SU-DHL-6 (cell line): ENCODE data around the gene SLC39A11.

Experiments used
- H2AFZ ChIP-seq: fragments of 200-600 bp; sonication (generic); 2 replicates; pipeline ENCODE4 v1.6.1; 2014; ENCODE audit warnings: low read depth, mild to moderate bottlenecking, moderate library complexity, mixed read lengths, antibody characterized with exemption, low read length; ENCODE audit not compliant: severe bottlenecking
- H3F3A ChIP-seq: fragments of 200-600 bp; shearing (Covaris generic); 2 replicates; pipeline ENCODE4 v1.6.0; 2016; ENCODE audit warnings: antibody characterized with exemption, mild to moderate bottlenecking; ENCODE audit not compliant: insufficient read depth
- H3K27ac ChIP-seq: fragments of 200-600 bp; sonication (generic); 2 replicates; pipeline ENCODE4 v1.5.1; 2016; ENCODE audit warnings: low read depth, mild to moderate bottlenecking, low read length, moderate library complexity, mixed read lengths
- H3K27me3 ChIP-seq: fragments of 200-600 bp; sonication (generic), shearing (Covaris generic); 2 replicates; pipeline ENCODE4 v1.6.0; 2014; ENCODE audit warnings: mild to moderate bottlenecking, low read length
- H3K36me3 ChIP-seq: fragments of 200-600 bp; sonication (generic); 2 replicates; pipeline ENCODE4 v1.6.1; 2014; ENCODE audit warnings: mild to moderate bottlenecking, low read length, mixed read lengths
- H3K4me2 ChIP-seq: fragments of 300-600, 200-600 bp; shearing (Covaris generic), sonication (generic); 2 replicates; pipeline ENCODE4 v1.6.0; 2014; ENCODE audit warnings: low read length, low read depth, mild to moderate bottlenecking; ENCODE audit not compliant: poor library complexity, severe bottlenecking
- H3K4me3 ChIP-seq: fragments of 200-600 bp; sonication (generic); 2 replicates; pipeline ENCODE4 v1.5.1; 2014; ENCODE audit warnings: antibody characterized with exemption, low read length, mild to moderate bottlenecking, mixed read lengths; ENCODE audit not compliant: insufficient read depth, poor library complexity, severe bottlenecking
- H3K79me2 ChIP-seq: fragments of 200-600 bp; sonication (generic); 2 replicates; pipeline ENCODE4 v1.6.1; 2014; ENCODE audit warnings: mild to moderate bottlenecking, low read length, moderate library complexity; ENCODE audit not compliant: insufficient read depth
- H3K9ac ChIP-seq: fragments of 200-600 bp; sonication (generic); 2 replicates; pipeline ENCODE4 v1.7.0; 2014; ENCODE audit warnings: mild to moderate bottlenecking, low read length
- H3K9me2 ChIP-seq: fragments of 200-600 bp; sonication (generic); replicated peaks from 2 replicates; pipeline ENCODE4 v1.6.1; 2014; ENCODE audit warnings: low read length; ENCODE audit not compliant: insufficient read depth
- H3K9me3 ChIP-seq: fragments of 200-600 bp; sonication (generic); 2 replicates; pipeline ENCODE4 v1.6.1; 2014; ENCODE audit warnings: low read length, mixed read lengths; ENCODE audit not compliant: insufficient read depth
- H4K20me1 ChIP-seq: fragments of 200-600 bp; sonication (generic); 2 replicates; pipeline ENCODE4 v1.6.1; 2014; ENCODE audit warnings: low read depth, mild to moderate bottlenecking, antibody characterized with exemption, low read length, moderate library complexity, mixed read lengths
- EZH2phosphoT487 ChIP-seq: fragments of 200-600 bp; sonication (generic), shearing (Covaris generic); conservative IDR thresholded peaks from 2 replicates; pipeline ENCODE4 v1.6.1; 2018; ENCODE audit warnings: mild to moderate bottlenecking, antibody characterized with exemption, low read length, moderate library complexity, mixed read lengths
- TF ChIP-seq, protein P1 (sequence below): fragments of 200-600 bp; sonication (generic); IDR thresholded peaks from one replicate; pipeline ENCODE4 v1.5.1; 2017; ENCODE audit warnings: antibody characterized with exemption, mild to moderate bottlenecking, low read length, moderate library complexity; ENCODE audit not compliant: insufficient read depth, poor library complexity, severe bottlenecking

SLC39A11 gene

DNA sequence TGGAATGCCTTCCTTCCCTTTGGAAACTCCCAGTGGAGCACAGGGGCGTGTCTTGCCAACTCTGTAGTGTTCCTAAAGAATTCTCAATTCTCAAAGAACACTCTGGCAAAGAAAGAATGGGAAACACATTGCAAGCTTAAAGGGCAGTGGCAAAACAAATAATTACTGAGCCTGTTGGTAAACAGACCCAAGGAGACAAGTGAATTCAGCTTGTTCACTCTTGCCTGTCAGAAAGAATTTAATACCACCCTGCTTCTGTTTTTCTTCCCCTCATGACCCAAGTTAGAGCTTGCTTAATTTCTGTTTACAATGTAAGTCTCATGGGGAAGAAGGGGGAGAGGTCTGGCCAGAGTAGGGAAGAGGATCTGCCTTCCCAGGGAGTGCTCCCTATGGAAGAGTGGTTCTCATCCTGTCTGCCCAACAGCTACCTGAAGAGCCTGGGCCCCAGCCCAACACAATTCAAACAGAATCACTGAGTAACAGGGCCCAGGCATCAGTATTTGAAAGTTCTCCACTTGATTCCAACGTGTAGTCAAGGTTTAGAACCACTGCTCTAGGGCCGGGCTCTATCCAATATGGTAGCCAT lies 386.0 kb downstream of the SLC39A11 start:
- H3K9me3 ChIP-seq, result no peaks in the 10 kb centered on the region
- no peak overlapping the region for H2AFZ ChIP-seq
- no peaks in the 10 kb centered on the region for H3K27me3 ChIP-seq

GRCh38 chr17:72705905-72706395 lies 386.5 kb downstream of the SLC39A11 start:
- Histone ChIP-seq H3K36me3 (no peaks in the 10 kb centered on the region), H3K9me3 (no peaks in the 10 kb centered on the region), H3K9ac (no peak overlapping the region), H3F3A (no peaks in the 10 kb centered on the region), H3K4me3 (no peak overlapping the region), H4K20me1 (no peaks in the 10 kb centered on the region), H3K9me2 (no peaks in the 10 kb centered on the region), H3K27me3 (no peaks in the 10 kb centered on the region), H3K4me2 (no peak overlapping the region), H3K79me2 (no peaks in the 10 kb centered on the region), H2AFZ (no peak overlapping the region), H3K27ac (no peak overlapping the region)
- TF ChIP-seq EZH2phosphoT487, result no peak
- TF ChIP-seq, protein P1, sequence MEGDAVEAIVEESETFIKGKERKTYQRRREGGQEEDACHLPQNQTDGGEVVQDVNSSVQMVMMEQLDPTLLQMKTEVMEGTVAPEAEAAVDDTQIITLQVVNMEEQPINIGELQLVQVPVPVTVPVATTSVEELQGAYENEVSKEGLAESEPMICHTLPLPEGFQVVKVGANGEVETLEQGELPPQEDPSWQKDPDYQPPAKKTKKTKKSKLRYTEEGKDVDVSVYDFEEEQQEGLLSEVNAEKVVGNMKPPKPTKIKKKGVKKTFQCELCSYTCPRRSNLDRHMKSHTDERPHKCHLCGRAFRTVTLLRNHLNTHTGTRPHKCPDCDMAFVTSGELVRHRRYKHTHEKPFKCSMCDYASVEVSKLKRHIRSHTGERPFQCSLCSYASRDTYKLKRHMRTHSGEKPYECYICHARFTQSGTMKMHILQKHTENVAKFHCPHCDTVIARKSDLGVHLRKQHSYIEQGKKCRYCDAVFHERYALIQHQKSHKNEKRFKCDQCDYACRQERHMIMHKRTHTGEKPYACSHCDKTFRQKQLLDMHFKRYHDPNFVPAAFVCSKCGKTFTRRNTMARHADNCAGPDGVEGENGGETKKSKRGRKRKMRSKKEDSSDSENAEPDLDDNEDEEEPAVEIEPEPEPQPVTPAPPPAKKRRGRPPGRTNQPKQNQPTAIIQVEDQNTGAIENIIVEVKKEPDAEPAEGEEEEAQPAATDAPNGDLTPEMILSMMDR, result no peak

More for the DNA sequence above, 386.0 kb downstream of the SLC39A11 start:
- no peaks in the 10 kb centered on the region for H3K36me3 ChIP-seq
- no peak overlapping the region for H3K4me2 ChIP-seq
- H3K4me3 ChIP-seq, result no peak overlapping the region
- no peaks in the 10 kb centered on the region for H4K20me1 ChIP-seq
- TF ChIP-seq EZH2phosphoT487, result no peak
- H3F3A ChIP-seq, result no peaks in the 10 kb centered on the region
- no peaks in the 10 kb centered on the region for H3K79me2 ChIP-seq
- H3K9ac ChIP-seq, result no peak overlapping the region
- no peaks in the 10 kb centered on the region for H3K9me2 ChIP-seq
- no peak overlapping the region for H3K27ac ChIP-seq

DNA sequence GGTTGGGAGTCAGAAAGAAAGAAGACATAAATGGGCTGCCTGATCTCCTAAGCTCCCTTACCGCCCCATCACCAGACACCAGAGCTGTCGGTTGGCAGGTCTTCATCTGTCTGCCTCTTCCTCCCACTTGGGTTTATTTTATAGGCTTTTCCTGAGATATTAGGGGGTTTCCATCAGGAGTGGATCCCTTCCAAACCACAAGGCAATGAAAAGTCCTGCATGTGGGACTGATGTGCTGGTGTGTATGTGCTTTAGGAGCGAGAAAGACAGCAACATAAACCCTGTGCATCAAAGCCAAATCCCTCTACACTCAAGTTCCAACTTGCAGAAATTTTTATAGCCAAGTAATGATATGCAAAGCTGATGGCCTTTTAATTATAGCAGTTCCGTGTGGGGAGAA lies 389.5 kb downstream of the SLC39A11 start:
- H3F3A ChIP-seq, result no peaks in the 10 kb centered on the region
- no peak overlapping the region for H3K9ac ChIP-seq
- no peak overlapping the region for H3K4me3 ChIP-seq
- no peaks in the 10 kb centered on the region for H3K79me2 ChIP-seq
- TF ChIP-seq, protein P1, result no peak
- TF ChIP-seq EZH2phosphoT487, result no peak
- no peaks in the 10 kb centered on the region for H3K27me3 ChIP-seq
- H3K9me2 ChIP-seq, result no peaks in the 10 kb centered on the region
- H3K36me3 ChIP-seq, result no peaks in the 10 kb centered on the region
- no peaks in the 10 kb centered on the region for H4K20me1 ChIP-seq
- H2AFZ ChIP-seq, result no peak overlapping the region
- no peaks in the 10 kb centered on the region for H3K9me3 ChIP-seq
- H3K27ac ChIP-seq, result no peak overlapping the region
- H3K4me2 ChIP-seq, result no peak overlapping the region

DNA sequence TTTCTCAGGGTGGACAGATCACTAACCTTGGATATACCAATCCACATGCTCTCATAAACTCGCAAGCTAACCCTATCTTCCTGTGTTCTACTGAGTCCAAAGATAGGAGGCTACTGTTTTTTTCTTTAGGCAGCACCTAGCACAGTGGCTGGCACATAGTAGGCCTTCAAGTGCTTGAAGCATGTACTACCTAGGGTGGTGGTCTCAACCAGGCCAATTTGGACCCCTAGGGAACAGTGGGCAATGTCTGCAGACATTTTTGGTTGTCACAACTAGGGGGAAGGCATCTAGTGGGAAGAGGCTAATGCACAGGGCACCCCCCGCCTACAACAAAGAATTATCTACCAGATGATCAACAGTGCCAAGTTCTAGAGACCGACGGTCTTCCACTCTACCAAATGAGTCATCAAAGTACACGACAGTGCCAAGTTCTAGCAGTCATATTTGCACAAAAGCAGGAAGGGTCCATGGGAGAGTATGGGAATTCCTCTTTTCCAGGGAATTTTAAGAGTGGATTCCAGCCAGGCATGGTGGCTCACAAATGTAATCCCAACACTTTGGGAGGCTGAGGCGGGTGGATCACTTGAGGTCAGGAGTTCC lies 390.3 kb downstream of the SLC39A11 start:
- Histone ChIP-seq H3K4me2 (no peak overlapping the region), H3F3A (no peaks in the 10 kb centered on the region), H4K20me1 (no peaks in the 10 kb centered on the region), H2AFZ (no peak overlapping the region), H3K27ac (no peak overlapping the region), H3K9me2 (no peaks in the 10 kb centered on the region), H3K27me3 (no peaks in the 10 kb centered on the region), H3K4me3 (no peak overlapping the region), H3K9ac (no peak overlapping the region), H3K36me3 (no peaks in the 10 kb centered on the region), H3K9me3 (no peaks in the 10 kb centered on the region), H3K79me2 (no peaks in the 10 kb centered on the region)
- no peak for TF ChIP-seq EZH2phosphoT487
- TF ChIP-seq, protein P1, result no peak
